GM23248 (cell line): ENCODE measurements around the gene RPL41. TPM values are rescaled to one million over a fixed set of nuclear protein-coding genes. Genes with fewer than 3 reads are reported as not detected.
A peak's percentile ranks its signal among the peaks of the same experiment; 100 is the strongest.

Source experiments
- DNase-seq: peaks from one replicate; pipeline ENCODE4 v3.0.0-alpha.2; 2015
- H2AFZ ChIP-seq: fragments of 200-600 bp; sonication (generic); 2 replicates; pipeline ENCODE4 v1.6.1; 2016; ENCODE audit warnings: antibody characterized with exemption
- H3F3A ChIP-seq: fragments of 200-600 bp; sonication (generic); 2 replicates; pipeline ENCODE4 v1.6.1; 2016; ENCODE audit warnings: mild to moderate bottlenecking, antibody characterized with exemption, mixed run types; ENCODE audit not compliant: insufficient read depth
- H3K27ac ChIP-seq: fragments of 200-600 bp; sonication (generic); 2 replicates; pipeline ENCODE4 v1.5.1; 2016; ENCODE audit warnings: mild to moderate bottlenecking
- H3K27me3 ChIP-seq: fragments of 200-600 bp; sonication (generic); replicated peaks from 2 replicates; pipeline ENCODE4 v1.6.1; 2016; ENCODE audit warnings: mild to moderate bottlenecking; ENCODE audit not compliant: insufficient read depth
- H3K36me3 ChIP-seq: fragments of 200-600 bp; sonication (generic); 2 replicates; pipeline ENCODE4 v1.6.1; 2016; ENCODE audit warnings: low read depth, mild to moderate bottlenecking
- H3K4me1 ChIP-seq: fragments of 200-600 bp; sonication (generic); 2 replicates; pipeline ENCODE4 v1.6.1; 2016; ENCODE audit warnings: mild to moderate bottlenecking; ENCODE audit not compliant: insufficient read depth
- H3K4me2 ChIP-seq: fragments of 200-600 bp; sonication (generic); one replicate; pipeline ENCODE4 v1.6.1; 2016; ENCODE audit warnings: mild to moderate bottlenecking; ENCODE audit not compliant: unreplicated experiment
- H3K4me3 ChIP-seq: fragments of 200-600 bp; sonication (generic); 2 replicates; pipeline ENCODE4 v1.5.1; 2016; ENCODE audit warnings: mild to moderate bottlenecking
- H3K79me2 ChIP-seq: fragments of 200-600 bp; sonication (generic); 2 replicates; pipeline ENCODE4 v1.6.1; 2016; ENCODE audit warnings: mild to moderate bottlenecking; ENCODE audit not compliant: insufficient read depth
- H3K9ac ChIP-seq: fragments of 200-600 bp; sonication (generic); 2 replicates; pipeline ENCODE4 v1.6.1; 2016; ENCODE audit warnings: mild to moderate bottlenecking
- H3K9me2 ChIP-seq: fragments of 200-600 bp; sonication (generic); 2 replicates; pipeline ENCODE4 v1.6.1; 2016; ENCODE audit warnings: mixed run types, mild to moderate bottlenecking, moderate library complexity; ENCODE audit not compliant: insufficient read depth
- H3K9me3 ChIP-seq: fragments of 200-600 bp; sonication (generic); one replicate; pipeline ENCODE4 v1.6.1; 2017; ENCODE audit warnings: low read depth
- H4K20me1 ChIP-seq: fragments of 200-600 bp; sonication (generic); 2 replicates; pipeline ENCODE4 v1.6.0; 2016; ENCODE audit not compliant: insufficient read depth
- EZH2 ChIP-seq: fragments of 200-600 bp; sonication (generic); IDR thresholded peaks from 2 replicates; pipeline ENCODE4 v1.6.1; 2018; ENCODE audit warnings: antibody characterized with exemption, mild to moderate bottlenecking; ENCODE audit not compliant: insufficient read depth, poor library complexity, severe bottlenecking
- EZH2phosphoT487 ChIP-seq: fragments of 200-600 bp; sonication (generic); IDR thresholded peaks from 2 replicates; pipeline ENCODE4 v1.6.1; 2018; ENCODE audit warnings: antibody characterized with exemption, moderate library complexity, mild to moderate bottlenecking, low read depth; ENCODE audit not compliant: insufficient read depth
- WGBS, 2 experiments: methylation state at CpG; one replicate each; pipeline ENCODE4 v1.1.6; 2015 to 2017; ENCODE audit warnings: low lambda C conversion rate in 2 of 2, low coverage in 1 of 2; ENCODE audit errors: missing lambda C conversion rate in 2 of 2; 5-methylcytosine and 5-hydroxymethylcytosine counted together
- in situ Hi-C: fragments of 300-500 bp; cut with MboI; formaldehyde crosslinking; loops from 2 replicates; pipeline ENCODE4 v1.15.0; 2020
- polyA plus RNA-seq: library from polyadenylated mRNA; unstranded; fragments of >200 nt; fragmentation: Nextera tagmentation; extraction: Ambion mirVana; gene quantifications from 2 replicates; pipeline ENCODE4 v1.2.1, GENCODE V29; 2016
- total RNA-seq: library from RNA; depleted of rRNA; stranded (reverse); fragments of >200 nt; shearing (Covaris generic); gene quantifications from 2 replicates; pipeline ENCODE4 v1.2.3, GENCODE V29; 2014

RPL41 gene
- total and polyA plus RNA-seq, 2 experiments from 2014 or later, result 1,892 to 2,545 TPM

GRCh38 chr12:56121204-56121870, 4.9 kb downstream of the RPL41 start:
- in situ Hi-C loops, result no loop called here
- Histone ChIP-seq H3F3A (peaks cover 38% of the 10 kb centered on the region), H4K20me1 (no peaks in the 10 kb centered on the region), H3K27me3 (no peaks in the 10 kb centered on the region), H3K36me3 (no peaks in the 10 kb centered on the region; the same call in 1 of the 2 replicates), H3K79me2 (peaks cover 43% of the 10 kb centered on the region), H3K4me2 (no peak overlapping the region), H2AFZ (no peak overlapping the region), H3K4me1 (peaks cover 16% of the 10 kb centered on the region), H3K9me2 (no peaks in the 10 kb centered on the region), H3K27ac (no peak overlapping the region), H3K9ac (no peak overlapping the region), H3K9me3 (no peaks in the 10 kb centered on the region), H3K4me3 (no peak overlapping the region)
- 86 to 92% methylated on average over 11 of the region's 11 CpGs for WGBS, 2 experiments
- DNase-seq, result no peak
- TF ChIP-seq EZH2, result no peak
- TF ChIP-seq EZH2phosphoT487, result no peak

GRCh38 chr12:56122637-56123036, 6.2 kb downstream of the RPL41 start:
- Histone ChIP-seq H3K27ac (no peak overlapping the region), H3F3A (peaks cover 42% of the 10 kb centered on the region)
- 80 to 87% methylated on average over 2 of the region's 2 CpGs for WGBS, 2 experiments

GRCh38 chr12:56124133-56124532, 7.7 kb downstream of the RPL41 start:
- no peak overlapping the region for H3K4me2 ChIP-seq
- in situ Hi-C loops, result no loop called here
- 90% methylated on average over 4 of the region's 4 CpGs for WGBS, 2 experiments

More at GRCh38 chr12:56122637-56123036, 6.2 kb downstream of the RPL41 start:
- H4K20me1 ChIP-seq, result no peaks in the 10 kb centered on the region
- H3K4me3 ChIP-seq, result no peak overlapping the region
- no peaks in the 10 kb centered on the region for H3K36me3 ChIP-seq
- TF ChIP-seq EZH2phosphoT487 (no peak), EZH2 (no peak)
- peaks cover 28% of the 10 kb centered on the region for H3K4me1 ChIP-seq
- H3K9ac ChIP-seq, result no peak overlapping the region
- H2AFZ ChIP-seq, result no peak overlapping the region
- no peak overlapping the region for H3K4me2 ChIP-seq
- no peaks in the 10 kb centered on the region for H3K9me3 ChIP-seq
- no peaks in the 10 kb centered on the region for H3K9me2 ChIP-seq
- no peak for DNase-seq
- in situ Hi-C loops, result no loop called here
- peaks cover 40% of the 10 kb centered on the region for H3K79me2 ChIP-seq
- H3K27me3 ChIP-seq, result no peaks in the 10 kb centered on the region

DNA sequence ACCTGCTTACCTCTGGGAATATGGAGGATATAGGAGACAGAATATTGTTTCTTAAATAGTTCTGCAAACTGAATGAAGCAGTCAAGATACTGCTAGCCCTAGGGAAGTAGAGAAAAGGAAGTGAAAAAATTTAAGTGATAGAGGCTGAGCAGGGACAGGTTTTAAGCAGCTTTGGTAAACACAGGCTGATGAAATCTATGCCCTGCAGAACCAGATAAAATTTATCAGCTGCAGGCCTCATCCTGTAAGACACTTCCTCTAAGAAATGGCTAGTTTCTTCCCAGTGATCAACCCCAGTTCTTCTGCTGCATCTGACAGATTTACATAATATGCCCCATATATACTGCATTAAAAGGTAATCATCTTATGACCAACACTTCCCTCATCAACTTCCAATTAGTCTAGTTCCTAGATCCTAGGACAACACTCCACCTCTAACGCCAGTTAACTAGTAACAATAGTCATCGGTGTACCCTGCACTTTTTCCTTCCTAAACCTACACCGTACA, 10.4 kb downstream of the RPL41 start:
- 34 to 43% methylated on average over 3 of the region's 3 CpGs for WGBS, 2 experiments

More at GRCh38 chr12:56124133-56124532, 7.7 kb downstream of the RPL41 start:
- Histone ChIP-seq H3K79me2 (peaks cover 46% of the 10 kb centered on the region), H3K9me3 (no peaks in the 10 kb centered on the region), H3F3A (peaks cover 34% of the 10 kb centered on the region), H3K4me3 (no peak overlapping the region), H4K20me1 (no peaks in the 10 kb centered on the region), H3K9ac (no peak overlapping the region), H2AFZ (no peak overlapping the region), H3K27me3 (no peaks in the 10 kb centered on the region), H3K4me1 (peaks cover 23% of the 10 kb centered on the region), H3K36me3 (no peaks in the 10 kb centered on the region), H3K9me2 (no peaks in the 10 kb centered on the region), H3K27ac (no peak overlapping the region)
- DNase-seq, result no peak
- no peak for TF ChIP-seq EZH2
- no peak for TF ChIP-seq EZH2phosphoT487

More for the DNA sequence above, 10.4 kb downstream of the RPL41 start:
- no peak for DNase-seq
- H3K27ac ChIP-seq, result peak overlapping the region; percentile 81
- no peaks in the 10 kb centered on the region for H4K20me1 ChIP-seq
- H3K4me3 ChIP-seq, result peak overlapping the region; percentile 81
- peak overlapping the region; percentile 79 for H3K9ac ChIP-seq
- no peak for TF ChIP-seq EZH2phosphoT487
- no peak for TF ChIP-seq EZH2
- peak overlapping the region; percentile 85 for H2AFZ ChIP-seq
- no peaks in the 10 kb centered on the region for H3K9me2 ChIP-seq
- no peaks in the 10 kb centered on the region for H3K9me3 ChIP-seq
- peaks cover 20% of the 10 kb centered on the region for H3K4me1 ChIP-seq
- peak overlapping the region; percentile 99 for H3K4me2 ChIP-seq
- H3F3A ChIP-seq, result peaks cover 32% of the 10 kb centered on the region
- no peaks in the 10 kb centered on the region for H3K27me3 ChIP-seq
- H3K36me3 ChIP-seq, result peaks cover 7% of the 10 kb centered on the region; the same call in 1 of the 2 replicates
- peaks cover 59% of the 10 kb centered on the region for H3K79me2 ChIP-seq
- in situ Hi-C loops, result no loop called here
